SK-N-SH (cell line): ENCODE measurements around the gene KIF27. TPM values are rescaled to one million over a fixed set of nuclear protein-coding genes. Genes with fewer than 3 reads are reported as not detected.
"Not testable (repeated sequence)": the region's sequence is repeated elsewhere in the genome, so short reads cannot be mapped to it uniquely, and the experiment has no call there.

ENCODE experiments used
- CTCF ChIA-PET: fragments of 300-600, 350-600 bp; formaldehyde crosslinking; extraction: SDS; loops from one replicate; lab custom pipeline; 2021; lab: Yijun Ruan, JAX
- POLR2A ChIA-PET: fragments of 350-600 bp; sonication (Branson Sonifier 250); formaldehyde crosslinking; extraction: SDS; loops from one replicate; lab custom pipeline; 2020; ENCODE audit warnings: antibody characterized with exemption, inconsistent platforms; lab: Yijun Ruan, JAX
- DNase-seq: peaks from one replicate; pipeline ENCODE4 v3.0.0; 2012
- H2AFZ ChIP-seq: fragments of 200-600 bp; sonication (generic); 2 replicates; pipeline ENCODE4 v1.8.1; 2016; ENCODE audit warnings: antibody characterized with exemption, mild to moderate bottlenecking, low read depth
- H3F3A ChIP-seq: fragments of 200-600 bp; sonication (generic); replicated peaks from 2 replicates; pipeline ENCODE3; 2016; ENCODE audit warnings: antibody characterized with exemption, mild to moderate bottlenecking; ENCODE audit not compliant: insufficient read depth
- H3K27ac ChIP-seq, 2 experiments: fragments of 200-500 bp in 1 of 2; fragments of 200-600 bp in 1 of 2; sonication (Bioruptor generic) in 1 of 2; sonication (generic), shearing (Covaris generic) in 1 of 2; 2 replicates each; pipeline versions ENCODE4 v1.5.1 to v1.6.1; 2014 to 2016; ENCODE audit warnings: low read depth in 2 of 2, inconsistent platforms in 1 of 2, low read length in 1 of 2, mild to moderate bottlenecking in 1 of 2, mixed read lengths in 1 of 2
- H3K27me3 ChIP-seq: fragments of 200-600 bp; sonication (generic), shearing (Covaris generic); 2 replicates; pipeline ENCODE4 v1.6.1; 2016; ENCODE audit warnings: mixed run types; ENCODE audit not compliant: insufficient read depth
- H3K36me3 ChIP-seq, 2 experiments: fragments of 200-500 bp in 1 of 2; fragments of 200-600 bp in 1 of 2; sonication (Bioruptor generic) in 1 of 2; sonication (generic) in 1 of 2; replicated peaks in 1 of 2; 2 replicates each; pipeline versions ENCODE3 to v1.5.1; 2014 to 2016; ENCODE audit warnings: low read length in 1 of 2, mild to moderate bottlenecking in 1 of 2; ENCODE audit not compliant: insufficient read depth in 2 of 2, control insufficient read depth in 1 of 2
- H3K4me1 ChIP-seq, 2 experiments: fragments of 200-500 bp in 1 of 2; fragments of 200-600 bp in 1 of 2; sonication (Bioruptor generic) in 1 of 2; sonication (generic), shearing (Covaris generic) in 1 of 2; 2 replicates each; pipeline versions ENCODE4 v1.5.1 to v1.6.1; 2014 to 2016; ENCODE audit warnings: low read depth in 1 of 2, low read length in 1 of 2, mixed run types in 1 of 2; ENCODE audit not compliant: insufficient read depth in 2 of 2, control insufficient read depth in 1 of 2
- H3K4me2 ChIP-seq: fragments of 200-600 bp; sonication (generic), shearing (Covaris generic); 2 replicates; pipeline ENCODE4 v1.6.1; 2017; ENCODE audit warnings: mixed run types
- H3K4me3 ChIP-seq, 2 experiments: fragments of 200-500 bp in 1 of 2; fragments of 200-600 bp in 1 of 2; sonication (Bioruptor generic) in 1 of 2; sonication (generic), shearing (Covaris generic) in 1 of 2; 2 replicates each; pipeline versions ENCODE4 v1.5.1 to v1.8.1; 2014 to 2016; ENCODE audit warnings: low read depth in 2 of 2, inconsistent platforms in 1 of 2, low read length in 1 of 2, mild to moderate bottlenecking in 1 of 2, mixed read lengths in 1 of 2, moderate library complexity in 1 of 2
- H3K79me2 ChIP-seq: fragments of 200-600 bp; sonication (generic); 2 replicates; pipeline ENCODE4 v1.8.1; 2017; ENCODE audit warnings: mild to moderate bottlenecking; ENCODE audit not compliant: insufficient read depth
- H3K9ac ChIP-seq: fragments of 200-600 bp; sonication (generic); 2 replicates; pipeline ENCODE4 v1.6.1; 2017; ENCODE audit warnings: mixed run types
- H3K9me2 ChIP-seq: fragments of 200-600 bp; sonication (generic); 2 replicates; pipeline ENCODE4 v1.6.1; 2017; ENCODE audit warnings: mixed run types
- H3K9me3 ChIP-seq: fragments of 200-600 bp; sonication (generic); 2 replicates; pipeline ENCODE4 v1.6.1; 2017; ENCODE audit warnings: mixed run types, mild to moderate bottlenecking, moderate library complexity
- H4K20me1 ChIP-seq: fragments of 200-600 bp; sonication (generic); 2 replicates; pipeline ENCODE4 v1.6.1; 2017; ENCODE audit warnings: mild to moderate bottlenecking, mixed run types; ENCODE audit not compliant: insufficient read depth
- RCOR1 ChIP-seq: fragments of 150-350 bp; IDR thresholded peaks from 2 replicates; pipeline ENCODE4 v1.6.1; 2017; ENCODE audit warnings: antibody characterized with exemption, low read length
- RXRA ChIP-seq: IDR thresholded peaks from 2 replicates; pipeline ENCODE4 v1.4.0; 2012; ENCODE audit warnings: low read depth, mild to moderate bottlenecking, borderline replicate concordance
- WGBS: methylation state at CpG from one replicate; pipeline ENCODE4 v1.1.6; 2017; ENCODE audit warnings: low lambda C conversion rate; 5-methylcytosine and 5-hydroxymethylcytosine counted together
- polyA plus RNA-seq, 3 experiments: library from polyadenylated mRNA; depleted of rRNA; stranded (reverse); fragments of >200 nt; gene quantifications; 2 replicates each; pipeline ENCODE4 v1.2.3, GENCODE V29; 2012

Gene KIF27
- polyA plus RNA-seq, 1 of the 3 experiments (the other 2 are of a cell fraction) = 0.81 TPM

DNA sequence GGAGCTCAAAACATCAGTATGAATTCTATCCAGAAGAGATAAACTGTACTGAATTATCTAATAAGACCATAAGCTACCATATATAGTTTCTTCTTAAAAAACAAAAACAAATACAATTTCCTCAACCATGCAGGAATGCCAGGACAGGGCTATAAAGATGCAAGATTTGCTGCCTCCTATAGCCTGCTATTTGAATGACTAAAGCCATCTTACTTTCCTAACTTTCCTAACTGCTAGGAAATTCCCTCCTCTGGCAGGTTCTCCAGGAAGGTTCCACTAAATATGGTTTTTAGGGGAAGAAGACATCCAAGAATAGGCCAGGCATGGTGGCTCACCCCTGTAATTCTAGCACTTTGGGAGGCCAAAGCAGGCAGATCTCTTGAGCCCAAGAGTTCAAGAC, 15.1 kb downstream of the KIF27 start:
- CTCF ChIA-PET = interaction anchor here (2.3 kb wide), 1 partner anchor 15 kb away, joined by 7 read pairs; the partner anchor contains the start of gene KIF27
- POLR2A ChIA-PET = no interaction called here

DNA sequence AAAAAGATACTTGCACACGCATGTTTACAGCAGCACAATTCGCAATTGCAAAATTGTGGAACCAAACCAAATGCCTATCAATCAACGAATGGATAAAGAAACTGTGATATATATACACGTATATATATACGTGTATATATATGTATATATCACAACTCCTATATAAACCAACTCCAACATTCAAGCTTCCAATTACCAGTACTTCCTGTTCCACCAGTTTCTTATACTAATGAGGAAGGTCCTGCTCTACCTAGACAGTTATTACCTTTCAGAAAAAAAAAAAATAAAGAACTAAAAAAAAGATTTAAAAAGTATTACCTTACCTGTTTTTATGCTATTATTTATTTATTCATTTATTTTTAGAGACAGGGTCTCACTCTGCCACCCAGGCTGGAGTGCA, 20.6 kb downstream of the KIF27 start:
- CTCF ChIA-PET, H3K4me3 ChIP-seq: not testable (repeated sequence)
- WGBS = 95% methylated on average over 5 of the region's 5 CpGs

More for the DNA sequence above, 15.1 kb downstream of the KIF27 start:
- Histone ChIP-seq H3K9ac (no peak overlapping the region), H3K4me2 (no peak overlapping the region), H3K27me3 (no peaks in the 10 kb centered on the region), H3F3A (no peaks in the 10 kb centered on the region), H4K20me1 (no peaks in the 10 kb centered on the region), H3K4me3 (no peak overlapping the region), H3K27ac (no peak overlapping the region), H3K36me3 (peaks cover 0 to 5% of the 10 kb centered on the region in 2 experiments), H3K79me2 (no peaks in the 10 kb centered on the region), H2AFZ (no peak overlapping the region), H3K9me3 (no peaks in the 10 kb centered on the region), H3K4me1 (no peaks in the 10 kb centered on the region), H3K9me2 (no peaks in the 10 kb centered on the region)
- DNase-seq = no peak
- TF ChIP-seq RXRA = no peak
- no peak for TF ChIP-seq RCOR1

DNA sequence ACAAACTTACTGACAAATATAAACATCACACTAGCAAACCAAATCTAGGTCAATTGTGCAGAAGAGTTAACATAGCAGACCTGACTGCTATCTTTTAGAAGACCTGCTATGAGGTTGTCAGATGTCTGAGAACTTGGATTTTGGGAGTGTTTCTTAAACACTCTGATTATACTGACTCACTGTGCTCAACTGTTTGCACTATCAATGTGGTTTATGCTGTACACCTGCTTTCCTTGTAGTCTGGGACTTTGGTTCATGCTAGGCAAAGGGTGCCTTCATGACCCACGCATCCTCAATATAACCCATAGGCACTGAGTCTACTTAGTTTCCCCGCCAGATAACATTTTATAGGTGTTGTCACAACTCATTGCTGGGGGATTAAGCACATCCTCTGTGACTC, 26.9 kb downstream of the KIF27 start:
- H3K9me3 ChIP-seq, H3K4me3 ChIP-seq, DNase-seq, POLR2A ChIA-PET, H3K4me1 ChIP-seq, H3K9me2 ChIP-seq, H3K79me2 ChIP-seq, H3F3A ChIP-seq, H3K36me3 ChIP-seq, CTCF ChIA-PET, H2AFZ ChIP-seq, H4K20me1 ChIP-seq, H3K27me3 ChIP-seq, H3K9ac ChIP-seq, H3K4me2 ChIP-seq, H3K27ac ChIP-seq: not testable (repeated sequence)
- 84% methylated on average over 2 of the region's 2 CpGs for WGBS

More for the DNA sequence above, 20.6 kb downstream of the KIF27 start:
- H3K36me3 ChIP-seq, H3K27ac ChIP-seq, H3F3A ChIP-seq, H4K20me1 ChIP-seq, H3K4me2 ChIP-seq, H3K9me2 ChIP-seq, H3K79me2 ChIP-seq, POLR2A ChIA-PET, H3K9me3 ChIP-seq, H3K27me3 ChIP-seq, DNase-seq, H3K4me1 ChIP-seq, H3K9ac ChIP-seq, H2AFZ ChIP-seq: not testable (repeated sequence)

DNA sequence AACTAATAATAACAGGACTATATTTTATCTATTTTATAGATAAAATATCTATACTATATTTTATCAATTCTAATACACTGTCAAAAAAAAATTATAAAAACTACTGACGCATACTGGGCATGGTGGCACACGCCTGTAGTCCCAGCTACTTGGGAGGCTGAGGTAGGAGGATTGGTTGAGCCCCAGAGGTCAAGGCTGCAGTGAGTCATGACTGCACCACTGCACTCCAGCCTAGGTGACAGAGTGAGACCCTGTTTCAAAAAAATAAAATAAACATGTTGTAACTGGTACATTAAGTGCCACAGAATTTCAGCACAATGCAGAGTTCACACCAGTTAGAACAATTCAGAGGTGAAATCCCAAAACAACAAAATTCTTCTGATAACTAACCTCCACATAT, 34.7 kb downstream of the KIF27 start:
- CTCF ChIA-PET = interaction anchor here (0.7 kb wide), 1 partner anchor 122 kb away, joined by 4 read pairs; no protein-coding TSS in a partner anchor
- H3K4me1 ChIP-seq, H3K9ac ChIP-seq, H2AFZ ChIP-seq, H3K9me2 ChIP-seq, H3K36me3 ChIP-seq, H3K9me3 ChIP-seq, H3K27me3 ChIP-seq, H3K4me3 ChIP-seq, H3K4me2 ChIP-seq, H4K20me1 ChIP-seq, H3K79me2 ChIP-seq, H3F3A ChIP-seq, DNase-seq, POLR2A ChIA-PET: not testable (repeated sequence)
- H3K27ac ChIP-seq = peak overlapping the region in 1 of 2 experiments; percentile 52; a peak in 1 of 4 replicates
- WGBS = 94% methylated on average over 2 of the region's 2 CpGs
